Thyroid gland (tissue), 4 donors: ENCODE results near the gene KITLG.

Source experiments
- POLR2A ChIP-seq, 2 donors: fragments of 450-650 bp; IDR thresholded peaks; one replicate each; pipeline ENCODE4 v1.6.1; 2017; ENCODE audit warnings: antibody characterized with exemption in 2 of 2, mild to moderate bottlenecking in 2 of 2, moderate library complexity in 1 of 2
- TF ChIP-seq, protein P1 (sequence below), 6 experiments: fragments of 200-600 bp in 3 of 6; fragments of 450-650 bp in 3 of 6; sonication (generic) in 3 of 6; IDR thresholded peaks; one replicate each; pipeline ENCODE4 v1.5.1; 2016 to 2019; ENCODE audit warnings: antibody characterized with exemption in 6 of 6, mild to moderate bottlenecking in 2 of 6, inconsistent platforms in 1 of 6, moderate library complexity in 1 of 6

DNA sequence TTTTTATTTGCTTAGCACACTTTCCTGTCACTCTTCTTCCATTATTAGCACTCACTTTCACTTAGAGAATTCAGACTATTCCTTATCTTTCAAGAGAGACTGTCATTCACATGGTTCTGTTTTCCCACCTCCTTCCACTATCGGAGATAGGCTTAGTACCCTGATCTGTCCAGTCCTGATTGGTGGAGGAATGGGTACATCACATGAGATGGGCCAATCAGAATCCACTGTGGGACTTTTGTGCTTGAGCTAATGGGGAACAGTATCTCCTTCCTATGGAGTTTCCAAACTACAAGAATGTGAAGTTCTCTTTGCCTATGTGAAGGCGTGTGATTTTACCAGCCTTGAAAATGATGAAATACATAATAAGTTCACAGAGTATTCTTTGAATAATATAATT lies 4.8 kb upstream of the KITLG start:
- TF ChIP-seq, protein P1, sequence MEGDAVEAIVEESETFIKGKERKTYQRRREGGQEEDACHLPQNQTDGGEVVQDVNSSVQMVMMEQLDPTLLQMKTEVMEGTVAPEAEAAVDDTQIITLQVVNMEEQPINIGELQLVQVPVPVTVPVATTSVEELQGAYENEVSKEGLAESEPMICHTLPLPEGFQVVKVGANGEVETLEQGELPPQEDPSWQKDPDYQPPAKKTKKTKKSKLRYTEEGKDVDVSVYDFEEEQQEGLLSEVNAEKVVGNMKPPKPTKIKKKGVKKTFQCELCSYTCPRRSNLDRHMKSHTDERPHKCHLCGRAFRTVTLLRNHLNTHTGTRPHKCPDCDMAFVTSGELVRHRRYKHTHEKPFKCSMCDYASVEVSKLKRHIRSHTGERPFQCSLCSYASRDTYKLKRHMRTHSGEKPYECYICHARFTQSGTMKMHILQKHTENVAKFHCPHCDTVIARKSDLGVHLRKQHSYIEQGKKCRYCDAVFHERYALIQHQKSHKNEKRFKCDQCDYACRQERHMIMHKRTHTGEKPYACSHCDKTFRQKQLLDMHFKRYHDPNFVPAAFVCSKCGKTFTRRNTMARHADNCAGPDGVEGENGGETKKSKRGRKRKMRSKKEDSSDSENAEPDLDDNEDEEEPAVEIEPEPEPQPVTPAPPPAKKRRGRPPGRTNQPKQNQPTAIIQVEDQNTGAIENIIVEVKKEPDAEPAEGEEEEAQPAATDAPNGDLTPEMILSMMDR (IDR thresholded peaks at IDR 0.05), result no peak
- TF ChIP-seq POLR2A (IDR thresholded peaks at IDR 0.05), result no peak
